ENCODE results near the gene FMN1.

The FMN1 gene

DNA sequence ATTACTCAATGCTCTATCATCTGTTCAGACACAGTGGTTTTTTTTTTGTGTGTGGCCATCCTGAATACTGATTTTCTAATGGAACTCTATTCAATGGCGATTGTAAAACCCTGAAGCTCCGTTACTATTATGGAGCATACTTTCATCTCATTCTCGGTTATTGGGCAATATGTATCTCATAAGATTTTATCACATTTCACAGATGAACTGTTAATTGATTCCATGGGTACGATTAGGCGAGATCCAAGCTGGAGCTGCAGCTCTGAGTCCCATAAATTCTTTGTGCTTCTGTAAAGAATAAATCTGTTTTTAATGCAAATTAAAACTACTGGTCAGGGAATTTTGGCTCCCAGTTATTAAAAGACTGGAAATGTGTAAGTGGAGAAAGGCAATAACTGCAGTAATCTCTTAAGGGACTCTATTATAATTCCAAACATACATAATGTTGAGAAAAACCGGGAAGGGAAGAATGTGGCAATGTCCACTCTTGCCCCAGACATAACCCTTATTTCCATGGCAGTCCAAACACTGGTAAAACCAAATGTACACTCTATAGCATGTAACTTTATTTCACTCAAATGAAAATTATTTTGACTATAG lies 394.5 kb downstream of the FMN1 start:
- DNase-seq = no peak

DNA sequence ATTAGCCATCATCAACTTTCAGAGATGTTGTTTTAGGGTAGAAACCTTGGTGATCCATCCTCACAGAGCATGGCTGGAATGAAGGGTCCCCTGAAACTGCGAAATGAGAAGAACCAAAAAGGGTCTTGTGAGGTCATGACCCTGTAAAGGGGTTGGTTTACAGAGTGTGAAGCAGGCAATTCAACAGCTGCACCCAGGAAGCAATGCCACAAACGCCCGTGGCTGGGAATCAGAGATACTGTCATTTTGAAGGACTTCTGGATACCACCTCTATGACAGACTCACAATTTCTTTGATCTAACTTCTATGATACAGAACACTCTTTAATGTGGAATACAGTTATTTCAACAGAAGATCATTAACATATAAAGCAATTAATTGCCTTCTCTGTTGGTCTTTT lies 397.7 kb downstream of the FMN1 start:
- no peak for DNase-seq

DNA sequence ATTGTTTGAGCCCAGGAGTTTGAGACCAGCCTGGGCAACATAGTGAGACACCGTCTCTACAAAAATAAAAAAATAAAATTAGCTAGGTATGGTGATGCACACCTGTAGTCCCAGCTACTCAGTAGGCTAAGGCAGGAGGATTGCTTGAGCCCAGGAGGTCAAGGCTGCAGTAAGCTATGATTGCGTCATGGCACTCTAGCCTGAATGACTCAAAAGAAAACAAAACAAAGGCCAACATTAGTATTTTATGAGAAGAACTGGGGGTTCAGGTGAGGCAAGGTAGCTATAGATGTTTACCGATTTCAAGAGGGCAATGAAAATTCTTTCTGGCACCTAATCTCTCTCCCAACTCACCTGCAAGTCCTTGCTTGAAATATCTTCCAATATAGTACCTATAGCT lies 399.5 kb downstream of the FMN1 start:
- DNase-seq = no peak

DNA sequence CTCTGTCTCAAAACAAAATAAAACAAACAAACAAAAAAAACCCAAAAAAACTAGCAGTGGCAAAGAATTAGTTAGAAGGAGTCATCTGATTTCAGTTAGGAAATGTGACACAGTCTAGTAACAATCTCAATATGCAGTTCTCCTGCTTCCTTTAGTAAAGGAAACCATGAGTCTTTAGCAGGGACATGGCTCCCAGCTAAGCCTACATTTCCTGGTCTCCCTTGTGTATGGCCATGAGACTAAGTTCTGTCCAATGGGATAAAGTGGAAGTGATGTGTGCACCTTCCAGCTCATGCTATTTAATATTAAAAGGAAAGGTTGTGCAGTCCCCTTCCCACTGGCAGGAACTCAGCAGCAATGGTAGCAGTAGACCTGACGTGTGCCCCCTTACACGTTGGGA lies 402.1 kb downstream of the FMN1 start:
- DNase-seq = no peak

DNA sequence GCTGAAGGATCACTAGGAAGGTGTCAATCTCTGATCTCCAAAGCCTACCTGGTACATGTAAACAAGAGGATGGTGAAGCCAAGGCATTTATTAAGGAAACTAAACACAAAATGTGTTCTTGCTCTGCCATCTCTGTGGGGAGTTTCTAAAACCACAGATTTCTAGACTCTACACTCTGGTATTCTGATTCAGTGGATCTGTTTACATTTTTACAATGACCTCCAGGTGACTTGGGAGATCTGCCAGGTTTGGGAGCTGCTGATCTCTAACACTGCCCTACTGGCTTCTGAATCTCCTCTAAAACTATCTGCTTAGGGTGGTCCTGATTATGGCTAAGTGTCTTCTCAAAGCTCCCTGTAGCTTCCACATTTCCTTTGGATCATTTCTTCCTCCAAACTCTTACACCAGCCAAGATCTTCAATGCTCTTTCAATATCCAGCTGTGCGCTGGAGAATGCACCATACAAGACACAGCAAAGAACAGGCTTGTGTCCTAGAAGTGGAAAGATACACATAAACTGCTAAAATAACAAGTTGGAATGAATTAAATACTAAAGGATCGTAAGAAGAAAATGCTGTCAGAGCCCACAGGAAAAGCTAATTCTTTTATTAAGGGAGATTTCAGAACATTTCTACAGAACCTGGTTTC lies 404.0 kb downstream of the FMN1 start:
- no peak for DNase-seq

DNA sequence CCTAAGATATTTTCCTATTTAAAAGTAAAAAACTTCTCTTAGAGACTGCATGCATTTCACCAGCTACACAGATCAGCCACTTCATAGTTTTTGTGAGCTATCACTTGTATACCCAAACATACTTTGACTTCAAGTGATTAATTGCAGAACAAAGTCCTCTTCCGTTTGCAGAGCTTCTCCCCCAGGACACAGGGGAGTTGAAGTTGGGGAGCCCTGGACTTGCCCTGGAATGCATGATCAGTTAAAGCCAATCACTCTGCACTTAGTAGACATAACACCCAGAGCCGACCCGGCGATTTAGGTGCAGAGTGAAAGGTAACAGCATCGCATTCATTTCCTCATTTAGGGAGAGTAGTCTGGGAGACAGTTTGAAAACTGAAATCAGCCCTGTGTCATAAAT lies 406.6 kb downstream of the FMN1 start:
- DNase-seq = no peak

DNA sequence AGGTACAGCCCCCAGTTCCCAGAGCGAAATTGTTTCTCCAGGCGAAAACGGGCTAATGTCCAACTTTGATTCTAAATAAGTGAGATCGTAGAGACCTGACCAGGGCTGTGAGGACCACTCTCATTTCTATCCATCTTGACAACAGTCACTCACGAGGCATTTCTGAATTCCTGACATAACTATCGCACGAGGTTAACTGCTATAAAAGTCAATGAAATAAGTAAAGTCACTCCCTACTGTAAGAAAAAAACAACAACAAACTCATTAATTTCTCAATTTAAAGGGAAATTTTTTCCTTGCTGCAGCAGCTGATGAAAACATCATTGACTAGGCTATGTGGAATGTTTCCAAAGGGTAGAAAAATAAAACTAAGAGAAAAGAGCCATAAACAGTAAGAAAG lies 407.6 kb downstream of the FMN1 start:
- no peak for DNase-seq

DNA sequence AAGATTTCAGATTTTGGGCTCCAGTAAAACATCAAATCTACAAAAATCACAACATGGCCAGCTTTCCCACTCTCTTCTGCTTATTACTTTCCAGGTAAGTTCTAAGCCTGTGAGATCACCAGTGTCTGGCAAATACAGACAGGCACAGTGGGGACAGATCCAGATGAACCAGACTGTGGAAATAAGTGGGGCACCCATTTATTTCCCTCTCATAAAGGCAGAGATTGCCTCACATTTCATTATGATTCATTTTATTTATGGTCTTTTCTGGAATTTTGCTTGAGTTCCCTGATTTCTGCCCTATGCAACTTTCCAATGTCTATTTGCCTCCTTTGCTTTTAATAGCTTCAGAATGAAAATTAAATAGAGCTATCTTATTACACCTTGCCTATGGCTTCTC lies 409.9 kb downstream of the FMN1 start:
- no peak for DNase-seq

DNA sequence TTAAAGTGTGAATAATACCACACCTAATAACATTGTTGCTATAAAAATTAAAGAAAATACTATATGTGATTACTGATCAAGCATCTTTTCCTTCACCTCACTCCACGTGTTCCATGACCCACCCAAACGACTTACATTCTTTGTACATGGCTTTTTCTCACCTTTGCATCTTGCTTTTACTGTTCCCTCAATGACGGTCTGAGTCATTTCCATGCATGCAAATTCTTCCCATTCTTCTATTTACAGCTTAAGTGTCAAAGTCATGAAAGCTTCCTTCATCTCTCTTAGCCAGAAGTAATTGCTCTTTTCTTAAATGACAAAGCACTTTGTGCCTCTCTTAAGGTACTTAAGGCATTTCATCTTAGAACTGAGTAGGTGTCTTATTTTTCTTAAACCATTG lies 412.7 kb downstream of the FMN1 start:
- DNase-seq = no peak

DNA sequence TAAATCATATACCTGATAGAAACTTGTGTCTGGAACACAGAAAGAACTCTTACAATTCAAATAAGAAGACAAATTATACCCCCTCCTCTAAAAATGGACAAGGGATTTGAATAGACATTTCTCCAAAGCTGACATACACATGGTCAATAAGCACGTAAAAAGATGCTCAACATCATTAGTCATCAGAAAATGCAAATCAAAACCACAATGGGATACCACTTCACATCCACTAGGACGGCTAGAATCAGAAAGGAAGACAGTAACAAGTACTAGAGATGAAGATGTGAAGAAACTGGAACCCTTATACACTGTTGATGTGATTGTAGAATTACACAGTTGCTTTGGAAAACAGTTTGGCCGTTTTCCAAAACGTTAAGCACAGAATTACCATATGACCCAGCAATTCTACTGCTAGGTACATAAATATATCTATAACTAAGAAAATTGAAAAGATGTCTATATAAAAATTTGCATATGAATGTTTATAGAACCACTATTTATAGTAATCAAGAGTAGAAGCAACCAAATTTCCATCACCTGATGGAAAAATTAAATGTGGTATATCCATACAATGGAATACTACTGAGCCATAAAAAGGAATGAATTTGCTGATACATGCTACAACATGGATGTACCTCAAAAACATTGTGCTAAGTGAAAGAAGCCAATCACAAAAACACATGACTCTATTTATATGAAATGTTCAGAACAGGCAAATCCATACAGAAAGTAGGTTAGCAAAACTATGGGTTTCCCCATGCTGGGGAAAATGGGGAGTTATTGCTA lies 415.9 kb downstream of the FMN1 start:
- DNase-seq = no peak

DNA sequence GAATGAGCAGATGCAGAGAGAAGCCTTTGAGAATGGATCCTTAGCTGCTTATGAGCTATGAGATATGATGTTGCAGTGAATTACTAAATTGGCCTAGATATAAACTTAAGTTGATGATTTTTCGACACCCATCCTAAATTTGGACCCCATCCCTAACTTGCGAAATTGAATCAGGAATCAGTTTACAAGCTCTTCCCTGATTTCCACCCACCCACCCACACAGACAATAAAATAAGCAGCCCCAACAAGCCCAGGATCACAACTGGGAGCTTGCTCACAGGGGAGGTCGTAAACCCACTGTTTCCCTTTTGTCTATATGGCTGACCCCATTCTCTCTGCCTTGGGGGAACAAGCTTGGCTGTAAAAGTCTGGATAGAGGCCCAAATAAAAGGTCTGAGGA lies 419.4 kb downstream of the FMN1 start:
- DNase-seq = no peak

DNA sequence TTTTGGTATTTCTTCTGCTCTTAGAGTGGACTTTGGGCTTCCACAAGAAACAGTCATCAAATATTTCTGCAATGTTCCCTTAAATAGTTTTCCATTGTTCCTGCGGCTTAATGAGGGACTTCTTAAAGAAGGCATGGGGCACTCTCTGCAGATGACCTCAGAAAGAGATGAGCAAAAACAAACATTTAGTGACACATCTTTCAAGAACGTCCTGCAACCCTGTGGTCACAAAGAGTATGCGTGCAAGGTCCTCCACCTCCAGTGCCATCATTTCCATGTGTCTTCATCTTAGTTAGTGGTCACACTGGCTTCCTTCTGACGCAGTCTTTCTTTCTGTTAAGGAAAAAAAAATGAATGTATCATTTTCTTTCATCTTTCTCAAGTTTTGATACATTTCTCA lies 420.5 kb downstream of the FMN1 start:
- no peak for DNase-seq

DNA sequence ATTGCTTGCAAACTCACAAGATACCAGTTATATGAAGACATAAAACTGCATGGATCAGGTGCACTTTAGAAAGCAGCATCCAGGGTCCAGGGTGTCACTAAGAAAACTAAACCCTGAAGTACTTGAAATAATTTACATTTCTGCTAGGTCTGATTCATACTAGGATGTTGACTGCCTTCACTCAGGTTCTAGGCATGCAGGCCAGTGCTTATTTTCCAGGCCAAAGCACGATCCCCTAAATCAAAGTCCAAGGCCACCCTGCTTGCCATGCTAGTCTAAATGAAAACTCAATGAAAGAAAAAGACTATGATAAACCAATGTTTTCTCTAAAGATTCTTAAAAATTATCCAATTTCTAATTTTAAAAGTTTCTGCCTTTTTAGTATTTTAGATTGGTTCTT lies 427.3 kb downstream of the FMN1 start:
- DNase-seq = no peak

DNA sequence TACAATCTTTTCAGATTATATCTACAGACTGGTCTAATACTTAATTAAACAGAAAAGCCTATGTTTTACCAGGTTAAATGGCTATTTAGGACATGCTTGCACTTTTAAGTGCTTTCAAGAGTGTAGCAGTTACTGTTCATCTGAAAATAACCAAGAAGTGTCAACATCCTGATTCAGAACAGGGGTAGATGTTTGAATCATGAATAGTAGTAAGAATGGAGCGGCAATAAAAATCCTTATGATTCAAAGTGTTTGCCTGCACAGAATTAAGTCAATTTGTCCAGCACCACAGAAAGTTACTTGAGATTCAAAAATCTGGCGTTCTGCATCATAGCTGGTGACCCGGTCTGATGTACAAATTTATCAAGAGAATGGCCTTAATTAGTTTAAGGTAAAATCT lies 428.4 kb downstream of the FMN1 start:
- DNase-seq = no peak

DNA sequence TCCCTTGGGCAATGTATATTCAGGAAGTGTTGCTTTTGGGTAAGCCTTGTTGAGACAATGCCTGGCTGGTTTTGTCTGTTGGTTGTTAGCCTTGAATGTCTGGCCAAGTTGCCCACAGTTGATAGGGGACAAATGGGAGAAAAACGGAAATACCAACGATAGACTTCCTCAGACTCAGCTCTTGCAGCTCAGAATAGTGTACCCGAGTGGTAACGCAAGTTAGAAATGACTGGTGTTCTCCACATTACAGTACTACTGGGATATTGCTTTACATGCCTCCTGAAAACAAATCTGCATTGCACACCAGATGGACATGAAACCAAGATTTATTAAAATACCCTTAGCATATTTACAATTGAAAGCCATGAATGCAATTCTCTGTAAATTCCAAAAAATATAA lies 429.3 kb downstream of the FMN1 start:
- DNase-seq = no peak

DNA sequence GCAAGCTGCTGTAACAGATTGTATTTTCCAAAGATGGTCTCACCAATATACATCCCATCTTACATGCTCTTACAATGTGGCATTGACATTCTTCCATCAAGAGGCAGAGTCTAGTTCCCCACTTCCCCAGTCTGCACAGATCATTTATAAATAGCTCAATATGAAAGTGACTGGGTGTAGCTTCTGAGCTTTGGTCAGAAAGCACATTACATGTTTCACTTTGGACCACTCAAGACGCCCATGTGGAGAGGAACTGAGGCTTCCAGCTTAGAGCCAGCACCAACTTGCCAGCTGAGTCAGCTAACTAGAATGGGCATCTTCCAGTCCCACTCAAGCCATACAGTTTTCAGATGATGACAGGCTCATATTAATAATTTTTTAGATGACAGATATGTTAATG lies 431.2 kb downstream of the FMN1 start:
- no peak for DNase-seq

DNA sequence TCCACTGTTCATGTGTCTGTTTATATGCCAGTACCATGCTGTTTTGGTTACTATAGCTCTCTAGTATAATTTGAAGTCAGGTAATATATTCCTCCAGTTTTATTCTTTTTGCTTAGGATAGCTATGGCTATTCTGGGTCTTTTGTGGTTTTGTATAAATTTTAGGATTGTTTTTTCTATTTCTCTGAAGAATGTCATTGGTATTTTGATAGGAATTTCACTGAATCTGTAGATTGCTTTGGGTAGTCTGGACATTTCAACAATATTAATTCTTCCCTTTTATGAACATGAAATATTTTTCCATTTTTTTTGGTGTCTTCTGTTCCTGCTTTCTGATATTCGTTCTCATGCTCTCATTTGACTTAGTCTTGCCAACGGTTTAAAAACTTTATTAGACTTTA lies 437.1 kb downstream of the FMN1 start:
- no peak for DNase-seq

DNA sequence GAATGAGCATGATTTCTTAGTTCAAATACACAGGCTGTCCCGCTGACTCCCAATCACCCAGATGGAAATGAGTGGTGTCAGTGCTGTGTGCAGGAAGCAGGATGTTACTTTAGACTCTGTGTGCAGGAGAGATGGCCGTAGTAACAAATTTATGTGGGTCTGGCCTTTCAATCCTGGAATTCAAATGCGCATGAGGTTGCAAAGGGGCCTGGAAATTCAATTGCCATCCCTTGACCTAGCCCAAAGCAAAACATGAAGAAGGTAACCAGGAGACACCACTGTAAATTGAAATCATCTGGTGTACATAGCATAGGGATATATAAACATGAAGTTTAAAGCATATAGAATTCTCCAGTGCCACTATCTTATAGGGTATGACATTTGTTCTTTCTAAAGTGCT lies 443.5 kb downstream of the FMN1 start:
- no peak for DNase-seq

DNA sequence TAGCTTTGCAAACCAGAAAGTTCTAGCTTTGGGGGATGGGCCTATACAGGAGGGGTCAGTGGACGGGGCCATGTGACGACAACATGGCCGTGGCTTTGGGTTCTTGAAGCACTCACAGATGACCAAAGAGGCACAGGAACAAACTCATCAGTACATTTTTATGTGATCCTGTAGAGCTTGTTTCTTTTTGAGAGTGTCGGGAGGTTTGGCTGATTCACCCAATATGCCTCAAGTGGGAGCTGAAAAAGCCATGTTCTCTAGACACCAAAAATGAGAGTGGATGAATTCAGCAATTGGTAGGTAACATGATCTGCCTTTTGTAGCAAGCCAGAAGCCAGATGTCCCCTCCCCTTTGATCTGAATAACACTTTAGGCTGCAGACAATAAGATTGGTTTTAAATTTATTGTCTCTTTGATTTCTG lies 446.6 kb downstream of the FMN1 start:
- DNase-seq = no peak

DNA sequence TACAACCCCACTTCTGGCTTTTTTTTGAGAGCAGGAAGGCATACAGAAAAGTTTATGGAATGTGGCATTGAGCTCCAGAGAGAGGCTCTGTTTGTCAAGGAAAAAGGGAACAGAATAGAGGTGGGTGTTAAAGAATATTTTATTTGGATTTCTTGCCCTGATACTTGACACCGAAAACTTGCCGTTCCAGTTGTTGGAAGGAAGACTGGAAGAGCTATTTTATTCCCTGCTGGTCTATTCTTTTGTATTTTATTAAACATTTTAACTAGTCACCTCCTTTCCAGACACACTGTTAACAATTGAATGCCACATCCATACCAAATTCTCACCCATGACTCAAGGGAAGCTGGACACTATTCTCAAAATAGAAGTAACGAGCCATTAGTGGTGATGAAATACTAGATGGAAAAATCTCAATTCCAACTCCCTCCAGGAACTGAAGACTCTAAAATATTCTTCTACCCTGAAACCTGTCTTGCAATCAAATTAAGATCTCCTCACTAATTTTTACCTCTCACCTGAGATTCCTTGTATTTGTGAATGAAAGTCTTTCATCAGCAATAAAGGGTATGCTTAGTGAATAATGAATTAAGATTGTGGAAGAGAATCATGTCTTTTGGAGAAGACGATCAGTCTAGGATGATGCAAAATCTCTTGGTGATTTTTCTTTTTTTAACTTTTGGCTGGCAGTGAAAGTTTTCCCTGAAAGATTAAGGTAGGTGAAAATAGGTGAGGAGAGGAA lies 448.2 kb downstream of the FMN1 start:
- DNase-seq = no peak

DNA sequence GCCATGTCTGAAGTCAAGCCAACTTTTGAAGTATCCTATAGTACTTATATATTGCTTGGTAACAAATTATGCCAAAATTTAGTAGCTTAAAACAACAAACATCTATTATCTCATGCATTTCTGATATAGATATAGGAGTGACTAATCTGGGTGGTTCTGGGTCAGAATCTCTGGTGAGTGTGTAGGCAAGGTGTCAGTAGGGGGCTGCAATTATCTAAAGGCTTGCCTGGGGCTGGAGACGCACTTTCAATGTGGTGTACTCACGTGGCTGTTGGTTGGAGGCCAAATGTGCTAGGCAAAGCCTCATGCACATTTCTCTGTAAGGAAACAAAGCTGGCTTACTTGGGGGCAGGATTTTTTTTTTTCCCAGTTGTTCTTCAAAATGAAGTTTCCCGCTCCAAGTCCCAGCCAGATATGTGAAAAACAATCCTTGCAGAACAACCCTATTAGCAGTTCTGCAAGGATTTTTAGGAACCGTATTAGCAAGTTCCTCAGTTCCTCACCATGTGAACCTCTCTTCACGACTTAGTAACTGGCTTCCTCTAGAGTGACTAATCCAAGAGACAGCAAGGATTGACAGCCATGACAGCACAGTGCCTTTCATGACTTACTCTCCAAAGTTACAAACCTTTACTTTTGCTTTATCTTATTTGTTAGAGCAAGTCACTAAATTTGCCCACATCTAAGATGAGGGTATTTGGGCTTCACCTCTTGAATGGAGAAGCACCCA lies 450.9 kb downstream of the FMN1 start:
- no peak for DNase-seq

DNA sequence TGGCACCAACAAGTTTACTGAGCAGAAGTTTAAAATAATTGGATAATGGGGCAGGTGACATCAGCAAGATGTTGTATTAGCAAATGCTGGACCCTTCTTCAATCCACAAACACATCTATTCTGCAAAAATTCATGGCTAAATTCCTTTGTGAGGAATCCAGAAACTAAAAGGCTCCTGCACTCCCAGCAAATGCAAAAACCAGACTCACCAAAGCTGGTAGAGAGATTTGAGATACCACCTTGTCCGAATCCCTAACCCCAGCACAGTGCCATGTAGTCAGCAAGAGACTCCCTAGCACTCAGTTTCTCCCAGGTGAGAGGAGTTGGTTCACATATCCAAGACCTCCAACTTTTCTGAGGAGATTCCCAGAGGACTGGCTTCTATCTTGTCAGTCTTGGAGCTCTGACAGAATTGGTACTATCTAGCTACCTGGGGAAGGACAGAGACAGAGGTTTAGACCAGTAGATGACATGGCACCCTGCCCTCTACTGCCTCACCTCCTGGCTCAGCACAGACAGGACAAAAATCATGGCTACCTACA lies 454.9 kb downstream of the FMN1 start:
- DNase-seq = no peak

DNA sequence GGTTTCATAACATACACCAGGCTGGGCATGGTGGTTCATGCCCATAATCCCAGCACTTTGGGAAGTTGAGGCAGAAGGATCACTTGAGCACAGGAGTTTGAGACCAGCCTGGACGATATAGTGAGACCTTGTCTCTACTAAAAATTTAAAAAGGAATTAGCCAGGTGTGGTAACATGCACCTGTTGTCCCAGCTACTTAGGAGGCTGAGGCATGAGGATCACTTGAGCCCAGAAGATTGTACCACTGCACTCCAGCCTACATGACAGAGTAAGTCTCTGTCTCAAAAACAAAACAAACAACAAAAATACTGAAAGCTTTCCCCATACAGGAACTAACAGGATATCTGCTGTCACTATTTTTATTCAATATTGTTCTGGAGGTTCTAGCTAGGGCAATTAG lies 455.8 kb downstream of the FMN1 start:
- DNase-seq = no peak
